ENCODE results near the gene FFAR2.

DNA sequence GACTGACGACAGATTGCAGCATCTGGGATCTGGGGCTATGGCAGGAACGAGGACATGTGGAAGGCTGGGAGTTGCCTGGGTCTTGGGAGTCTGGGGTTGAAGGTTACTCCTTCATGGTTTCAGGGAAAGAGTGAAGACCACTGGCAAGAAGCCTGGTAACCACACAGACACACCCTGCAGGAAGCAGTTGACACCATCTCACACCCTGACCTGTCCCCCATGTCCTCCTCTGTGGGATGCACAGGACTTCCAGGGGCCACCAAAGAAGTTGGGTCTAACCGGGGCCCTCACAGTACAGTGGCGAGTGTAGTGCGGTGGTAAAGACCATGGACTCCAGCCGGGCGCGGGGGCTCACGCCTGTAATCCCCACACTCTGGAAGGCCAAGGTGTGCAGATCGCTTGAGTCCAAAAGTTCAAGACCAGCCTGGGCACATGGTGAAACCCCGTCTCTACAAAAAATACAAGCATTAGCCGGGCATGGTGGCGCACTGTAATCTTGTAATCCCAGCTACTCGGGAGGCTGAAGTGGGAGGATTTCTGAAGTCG, 10.6 kb upstream of the FFAR2 start:
- TF ChIP-seq, protein P1, sequence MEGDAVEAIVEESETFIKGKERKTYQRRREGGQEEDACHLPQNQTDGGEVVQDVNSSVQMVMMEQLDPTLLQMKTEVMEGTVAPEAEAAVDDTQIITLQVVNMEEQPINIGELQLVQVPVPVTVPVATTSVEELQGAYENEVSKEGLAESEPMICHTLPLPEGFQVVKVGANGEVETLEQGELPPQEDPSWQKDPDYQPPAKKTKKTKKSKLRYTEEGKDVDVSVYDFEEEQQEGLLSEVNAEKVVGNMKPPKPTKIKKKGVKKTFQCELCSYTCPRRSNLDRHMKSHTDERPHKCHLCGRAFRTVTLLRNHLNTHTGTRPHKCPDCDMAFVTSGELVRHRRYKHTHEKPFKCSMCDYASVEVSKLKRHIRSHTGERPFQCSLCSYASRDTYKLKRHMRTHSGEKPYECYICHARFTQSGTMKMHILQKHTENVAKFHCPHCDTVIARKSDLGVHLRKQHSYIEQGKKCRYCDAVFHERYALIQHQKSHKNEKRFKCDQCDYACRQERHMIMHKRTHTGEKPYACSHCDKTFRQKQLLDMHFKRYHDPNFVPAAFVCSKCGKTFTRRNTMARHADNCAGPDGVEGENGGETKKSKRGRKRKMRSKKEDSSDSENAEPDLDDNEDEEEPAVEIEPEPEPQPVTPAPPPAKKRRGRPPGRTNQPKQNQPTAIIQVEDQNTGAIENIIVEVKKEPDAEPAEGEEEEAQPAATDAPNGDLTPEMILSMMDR (IDR thresholded peaks at IDR 0.05 in 2 of 3, conservative IDR thresholded peaks at IDR 0.05 in 1 of 3; ENCODE audit: borderline replicate concordance in 1 of 3, insufficient read depth in 1 of 3, low read depth in 2 of 3, low read length in 2 of 3): no peak
- TF ChIP-seq POLR2A (IDR thresholded peaks at IDR 0.05; ENCODE audit: borderline replicate concordance, extremely low read depth, insufficient read depth, insufficient read length) (no peak), JUND (IDR thresholded peaks at IDR 0.05) (no peak), CEBPB (IDR thresholded peaks at IDR 0.05; ENCODE audit: low read depth) (no peak)
